GM23338 (cell line): Measurements from ENCODE around the gene SERPINA1. TPM values are rescaled to one million over a fixed set of nuclear protein-coding genes. Genes with fewer than 3 reads are reported as not detected.

ENCODE experiments used
- ATAC-seq: fragments of 200-7000 bp; cut with Tn5 transposase; 3 replicates; pipeline ENCODE4 v1.9.1; 2020
- DNase-seq: peaks from one replicate; pipeline ENCODE4 v3.0.0-alpha.2; 2015; ENCODE audit warnings: low spot score
- H2AFZ ChIP-seq: fragments of 200-600 bp; sonication (generic); 2 replicates; pipeline ENCODE4 v1.8.0; 2016; ENCODE audit warnings: antibody characterized with exemption, mild to moderate bottlenecking, moderate library complexity
- H3F3A ChIP-seq: fragments of 200-600 bp; sonication (generic); replicated peaks from 2 replicates; pipeline ENCODE4 v1.8.0; 2017; ENCODE audit warnings: antibody characterized with exemption, mixed run types, low read depth
- H3K27ac ChIP-seq: fragments of 200-600 bp; sonication (generic); 2 replicates; pipeline ENCODE4 v1.6.1; 2016; ENCODE audit warnings: low read depth
- H3K27me3 ChIP-seq: fragments of 200-600 bp; sonication (generic); 2 replicates; pipeline ENCODE4 v1.8.0; 2016; ENCODE audit warnings: mild to moderate bottlenecking, mixed run types, moderate library complexity; ENCODE audit not compliant: insufficient read depth
- H3K36me3 ChIP-seq: fragments of 200-600 bp; sonication (generic); 2 replicates; pipeline ENCODE4 v1.8.0; 2016; ENCODE audit warnings: mild to moderate bottlenecking; ENCODE audit not compliant: insufficient read depth
- H3K4me1 ChIP-seq: fragments of 200-600 bp; sonication (generic); 2 replicates; pipeline ENCODE4 v1.8.0; 2016; ENCODE audit warnings: mild to moderate bottlenecking, moderate library complexity; ENCODE audit not compliant: insufficient read depth
- H3K4me2 ChIP-seq: fragments of 200-600 bp; sonication (generic); 2 replicates; pipeline ENCODE4 v1.7.1; 2017; ENCODE audit warnings: mixed run types
- H3K4me3 ChIP-seq: fragments of 200-600 bp; sonication (generic); 2 replicates; pipeline ENCODE4 v1.6.1; 2016; ENCODE audit warnings: mixed run types
- H3K79me2 ChIP-seq: fragments of 200-600 bp; sonication (generic); replicated peaks from 2 replicates; pipeline ENCODE4 v1.8.0; 2017; ENCODE audit warnings: mild to moderate bottlenecking; ENCODE audit not compliant: insufficient read depth
- H3K9me2 ChIP-seq: fragments of 200-600 bp; sonication (generic); 2 replicates; pipeline ENCODE4 v1.8.0; 2017; ENCODE audit not compliant: insufficient read depth
- H4K20me1 ChIP-seq: fragments of 200-600 bp; sonication (generic); replicated peaks from 2 replicates; pipeline ENCODE4 v1.8.0; 2017; ENCODE audit warnings: mild to moderate bottlenecking; ENCODE audit not compliant: insufficient read depth
- H3K27ac Mint-ChIP-seq: 2 replicates; pipeline ENCODE4 v1.8.0; 2020; ENCODE audit warnings: inconsistent platforms, mild to moderate bottlenecking, moderate library complexity, mixed read lengths
- H3K27me3 Mint-ChIP-seq: 3 replicates; pipeline ENCODE4 v1.8.0; 2022; ENCODE audit warnings: low read depth, mild to moderate bottlenecking, moderate library complexity, mixed read lengths, inconsistent platforms; ENCODE audit not compliant: insufficient read depth, poor library complexity
- H3K36me3 Mint-ChIP-seq: 3 replicates; pipeline ENCODE4 v1.8.0; 2021; ENCODE audit warnings: low read depth, mild to moderate bottlenecking, inconsistent platforms, moderate library complexity, mixed read lengths
- H3K4me1 Mint-ChIP-seq: 3 replicates; pipeline ENCODE4 v1.8.0; 2020; ENCODE audit warnings: mild to moderate bottlenecking, inconsistent platforms, mixed read lengths
- H3K4me3 Mint-ChIP-seq: 3 replicates; pipeline ENCODE4 v1.8.0; 2021; ENCODE audit warnings: moderate library complexity, mild to moderate bottlenecking, inconsistent platforms, mixed read lengths
- H3K9me3 Mint-ChIP-seq: 3 replicates; pipeline ENCODE4 v1.8.0; 2020; ENCODE audit warnings: moderate library complexity, mild to moderate bottlenecking, inconsistent platforms, mixed read lengths
- ETS1 ChIP-seq: IDR thresholded peaks from 2 replicates; pipeline ENCODE4 v1.6.1; 2016; ENCODE audit warnings: antibody characterized with exemption
- EZH2 ChIP-seq: fragments of 200-600 bp; sonication (generic); IDR thresholded peaks from one replicate; pipeline ENCODE4 v1.8.0; 2017; ENCODE audit warnings: antibody characterized with exemption, mild to moderate bottlenecking, low read depth; ENCODE audit not compliant: unreplicated experiment
- EZH2phosphoT487 ChIP-seq: fragments of 200-600 bp; sonication (generic); IDR thresholded peaks from one replicate; pipeline ENCODE4 v1.8.1; 2018; ENCODE audit warnings: antibody characterized with exemption; ENCODE audit not compliant: unreplicated experiment
- POLR2AphosphoS5 ChIP-seq: IDR thresholded peaks from 2 replicates; pipeline ENCODE4 v1.6.1; 2016; ENCODE audit warnings: antibody characterized with exemption, low read depth
- STAT1 ChIP-seq: IDR thresholded peaks from one replicate; pipeline ENCODE4 v1.6.1; 2016; ENCODE audit warnings: antibody characterized with exemption; ENCODE audit not compliant: unreplicated experiment
- ZNF114 ChIP-seq: fragments of 250-450 bp; sonication (Bioruptor Pico); IDR thresholded peaks from 2 replicates; pipeline ENCODE4 v1.5.0; 2020; ENCODE audit warnings: mild to moderate bottlenecking, moderate library complexity
- ZNF331 ChIP-seq: fragments of 250-450 bp; sonication (Bioruptor Pico); IDR thresholded peaks from 2 replicates; pipeline ENCODE4 v1.5.0; 2020; ENCODE audit warnings: low read depth, mild to moderate bottlenecking, moderate library complexity
- ZNF462 ChIP-seq: fragments of 250-450 bp; sonication (Bioruptor Pico); IDR thresholded peaks from 2 replicates; pipeline ENCODE4 v1.5.0; 2020; ENCODE audit warnings: mild to moderate bottlenecking, moderate library complexity
- polyA plus RNA-seq: library from polyadenylated mRNA; unstranded; fragments of >200 nt; fragmentation: Nextera tagmentation; extraction: Ambion mirVana; gene quantifications from 2 replicates; pipeline ENCODE4 v1.2.1, GENCODE V29; 2016
- total RNA-seq: library from RNA; depleted of rRNA; stranded (reverse); fragments of >200 nt; shearing (Covaris generic); gene quantifications from 2 replicates; pipeline ENCODE4 v1.2.3, GENCODE V29; 2014
- TF ChIP-seq, protein P1 (sequence below), 2 experiments: fragments of 200-600 bp in 1 of 2; sonication (generic) in 1 of 2; conservative IDR thresholded peaks; 2 replicates each; pipeline versions ENCODE4 v1.5.1 to v1.6.1; 2016 to 2017; ENCODE audit warnings: antibody characterized with exemption in 2 of 2, low read depth in 2 of 2, mild to moderate bottlenecking in 2 of 2, moderate library complexity in 1 of 2

SERPINA1 gene
- total and polyA plus RNA-seq, 2 experiments from 2014 or later, result not detected

DNA sequence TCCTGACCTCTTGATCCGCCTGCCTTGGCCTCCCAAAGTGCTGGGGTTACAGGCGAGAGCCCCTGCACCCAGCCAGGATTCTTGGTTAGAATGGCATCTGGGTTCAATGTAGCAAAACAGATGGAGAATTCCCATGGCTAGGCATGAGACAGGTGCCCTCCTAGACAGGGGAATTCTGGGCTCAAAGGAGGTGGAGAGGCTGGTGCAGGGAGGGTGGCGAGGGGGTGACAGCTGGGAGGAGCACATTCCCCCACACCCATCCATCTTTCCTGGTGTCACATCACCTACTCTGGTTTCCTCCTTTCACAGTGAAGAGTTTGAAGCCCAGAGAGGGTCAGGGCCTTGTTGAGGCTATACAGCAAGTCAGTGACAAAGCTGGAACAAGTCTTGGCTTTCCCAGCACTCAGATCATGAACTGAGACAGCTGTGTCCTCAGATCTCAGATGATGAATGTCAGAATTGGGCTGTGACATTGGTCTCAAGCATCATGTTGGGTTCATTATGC, 2.8 kb downstream of the SERPINA1 start:
- TF ChIP-seq EZH2 (no peak), ZNF462 (CRISPR knock-in tag) (no peak), POLR2AphosphoS5 (no peak), ETS1 (no peak), STAT1 (no peak), ZNF331 (no peak), ZNF114 (CRISPR knock-in tag) (no peak), EZH2phosphoT487 (no peak)
- TF ChIP-seq, protein P1, sequence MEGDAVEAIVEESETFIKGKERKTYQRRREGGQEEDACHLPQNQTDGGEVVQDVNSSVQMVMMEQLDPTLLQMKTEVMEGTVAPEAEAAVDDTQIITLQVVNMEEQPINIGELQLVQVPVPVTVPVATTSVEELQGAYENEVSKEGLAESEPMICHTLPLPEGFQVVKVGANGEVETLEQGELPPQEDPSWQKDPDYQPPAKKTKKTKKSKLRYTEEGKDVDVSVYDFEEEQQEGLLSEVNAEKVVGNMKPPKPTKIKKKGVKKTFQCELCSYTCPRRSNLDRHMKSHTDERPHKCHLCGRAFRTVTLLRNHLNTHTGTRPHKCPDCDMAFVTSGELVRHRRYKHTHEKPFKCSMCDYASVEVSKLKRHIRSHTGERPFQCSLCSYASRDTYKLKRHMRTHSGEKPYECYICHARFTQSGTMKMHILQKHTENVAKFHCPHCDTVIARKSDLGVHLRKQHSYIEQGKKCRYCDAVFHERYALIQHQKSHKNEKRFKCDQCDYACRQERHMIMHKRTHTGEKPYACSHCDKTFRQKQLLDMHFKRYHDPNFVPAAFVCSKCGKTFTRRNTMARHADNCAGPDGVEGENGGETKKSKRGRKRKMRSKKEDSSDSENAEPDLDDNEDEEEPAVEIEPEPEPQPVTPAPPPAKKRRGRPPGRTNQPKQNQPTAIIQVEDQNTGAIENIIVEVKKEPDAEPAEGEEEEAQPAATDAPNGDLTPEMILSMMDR (conservative IDR thresholded peaks at IDR 0.05; ENCODE audit: low read depth in 2 of 2), result no peak
- H3K9me3 Mint-ChIP-seq, result no peaks in the 10 kb centered on the region; the same call in 2 of the 3 replicates
- H4K20me1 ChIP-seq, result no peaks in the 10 kb centered on the region
- no peaks in the 10 kb centered on the region for H3K36me3 Mint-ChIP-seq
- H3K27ac Mint-ChIP-seq, result no peak overlapping the region
- no peaks in the 10 kb centered on the region for H3K36me3 ChIP-seq
- no peak overlapping the region for H3K4me3 ChIP-seq
- DNase-seq (no peak), ATAC-seq (no peak)
- H3K4me1 ChIP-seq, result peaks cover 11% of the 10 kb centered on the region; the same call in 1 of the 2 replicates
- no peaks in the 10 kb centered on the region for H3F3A ChIP-seq
- H3K4me1 Mint-ChIP-seq, result peaks cover 21% of the 10 kb centered on the region
- no peak overlapping the region for H2AFZ ChIP-seq
- H3K79me2 ChIP-seq, result no peaks in the 10 kb centered on the region
- no peaks in the 10 kb centered on the region for H3K27me3 ChIP-seq
- H3K9me2 ChIP-seq, result peaks cover 3% of the 10 kb centered on the region; the same call in 1 of the 2 replicates
- no peak overlapping the region for H3K4me2 ChIP-seq
- H3K27me3 Mint-ChIP-seq, result peaks cover 12% of the 10 kb centered on the region
- no peak overlapping the region for H3K27ac ChIP-seq
- no peak overlapping the region for H3K4me3 Mint-ChIP-seq
